ENCODE measurements around the gene MAP1B.
"Not testable (repeated sequence)": the region's sequence is repeated elsewhere in the genome, so short reads cannot be mapped to it uniquely, and the experiment has no call there.

Gene MAP1B

DNA sequence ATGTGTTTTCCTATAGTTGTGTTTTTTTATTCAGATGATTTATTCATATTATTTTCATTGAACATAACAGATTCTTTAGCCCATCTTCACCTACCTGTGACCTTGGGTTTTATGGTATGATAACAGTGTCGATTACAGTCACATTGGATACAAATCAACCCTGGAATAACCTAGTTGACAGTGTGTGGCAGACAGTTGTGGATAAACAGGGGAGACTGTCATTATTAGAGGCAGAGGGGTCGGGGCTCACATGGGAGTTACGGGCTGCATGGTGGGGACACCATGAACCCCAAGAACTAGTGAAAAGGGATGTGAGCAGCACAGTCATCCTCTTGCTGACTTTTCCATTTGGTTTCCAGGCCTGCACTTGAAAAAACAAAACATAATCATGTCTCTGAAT, 29.9 kb upstream of the MAP1B start:
- TF ChIP-seq, protein P1, sequence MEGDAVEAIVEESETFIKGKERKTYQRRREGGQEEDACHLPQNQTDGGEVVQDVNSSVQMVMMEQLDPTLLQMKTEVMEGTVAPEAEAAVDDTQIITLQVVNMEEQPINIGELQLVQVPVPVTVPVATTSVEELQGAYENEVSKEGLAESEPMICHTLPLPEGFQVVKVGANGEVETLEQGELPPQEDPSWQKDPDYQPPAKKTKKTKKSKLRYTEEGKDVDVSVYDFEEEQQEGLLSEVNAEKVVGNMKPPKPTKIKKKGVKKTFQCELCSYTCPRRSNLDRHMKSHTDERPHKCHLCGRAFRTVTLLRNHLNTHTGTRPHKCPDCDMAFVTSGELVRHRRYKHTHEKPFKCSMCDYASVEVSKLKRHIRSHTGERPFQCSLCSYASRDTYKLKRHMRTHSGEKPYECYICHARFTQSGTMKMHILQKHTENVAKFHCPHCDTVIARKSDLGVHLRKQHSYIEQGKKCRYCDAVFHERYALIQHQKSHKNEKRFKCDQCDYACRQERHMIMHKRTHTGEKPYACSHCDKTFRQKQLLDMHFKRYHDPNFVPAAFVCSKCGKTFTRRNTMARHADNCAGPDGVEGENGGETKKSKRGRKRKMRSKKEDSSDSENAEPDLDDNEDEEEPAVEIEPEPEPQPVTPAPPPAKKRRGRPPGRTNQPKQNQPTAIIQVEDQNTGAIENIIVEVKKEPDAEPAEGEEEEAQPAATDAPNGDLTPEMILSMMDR (IDR thresholded peaks at IDR 0.05; ENCODE audit: low read depth, low read length), result no peak
- DNase-seq (ENCODE audit: low read depth in 2 of 2), result no peak
- no peak overlapping the region for H3K4me3 ChIP-seq (replicated peaks in 1 of 2; ENCODE audit: low read depth in 2 of 2, low read length in 2 of 2)

DNA sequence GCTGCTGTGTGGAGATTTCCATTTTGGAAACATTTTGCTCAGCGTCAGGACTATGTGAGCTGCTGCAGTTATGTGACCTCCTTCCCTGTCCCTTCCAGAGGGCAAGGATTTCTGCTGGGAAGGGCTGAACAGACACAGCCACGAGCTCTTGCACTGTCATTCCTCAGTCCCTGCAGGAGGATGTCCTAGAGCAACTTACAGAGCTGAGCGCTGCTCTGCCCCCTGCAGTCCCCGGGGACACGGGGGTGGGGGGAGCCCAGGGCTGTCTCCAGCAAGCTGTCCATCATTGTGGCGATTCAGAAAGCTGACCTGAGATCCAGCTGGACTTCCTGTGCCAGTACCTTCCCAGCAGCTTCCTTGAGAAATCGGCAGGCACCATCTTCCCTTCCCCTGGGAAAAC, 28.0 kb upstream of the MAP1B start:
- TF ChIP-seq, protein P1 (IDR thresholded peaks at IDR 0.05; ENCODE audit: low read depth, low read length), result no peak
- DNase-seq (ENCODE audit: low read depth in 2 of 2), result no peak
- H3K4me3 ChIP-seq (replicated peaks in 1 of 2; ENCODE audit: low read depth in 2 of 2, low read length in 2 of 2), result no peak overlapping the region

DNA sequence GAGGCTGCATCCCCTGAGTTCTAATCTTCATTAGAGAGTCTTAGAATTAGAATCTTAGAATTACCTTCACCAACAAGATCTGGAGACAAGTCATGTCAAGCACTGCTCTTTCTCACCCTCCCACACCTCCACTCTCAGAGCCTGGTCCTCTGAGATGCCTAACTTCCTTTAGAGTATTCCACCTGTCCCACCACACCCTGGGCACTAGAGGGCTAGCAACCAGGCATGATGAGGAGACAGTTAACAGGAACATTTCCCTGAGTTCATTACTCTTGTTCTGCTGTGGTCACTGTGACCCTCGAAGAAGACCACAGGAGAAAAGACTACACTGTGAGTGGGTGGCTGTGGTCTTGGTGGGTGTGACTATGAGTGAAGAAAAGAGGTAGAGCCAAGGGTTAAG, 25.2 kb upstream of the MAP1B start:
- TF ChIP-seq, protein P1 (IDR thresholded peaks at IDR 0.05; ENCODE audit: low read depth, low read length), result no peak
- H3K4me3 ChIP-seq (replicated peaks in 1 of 2; ENCODE audit: low read depth in 2 of 2, low read length in 2 of 2), result no peak overlapping the region
- no peak for DNase-seq (ENCODE audit: low read depth in 2 of 2)

DNA sequence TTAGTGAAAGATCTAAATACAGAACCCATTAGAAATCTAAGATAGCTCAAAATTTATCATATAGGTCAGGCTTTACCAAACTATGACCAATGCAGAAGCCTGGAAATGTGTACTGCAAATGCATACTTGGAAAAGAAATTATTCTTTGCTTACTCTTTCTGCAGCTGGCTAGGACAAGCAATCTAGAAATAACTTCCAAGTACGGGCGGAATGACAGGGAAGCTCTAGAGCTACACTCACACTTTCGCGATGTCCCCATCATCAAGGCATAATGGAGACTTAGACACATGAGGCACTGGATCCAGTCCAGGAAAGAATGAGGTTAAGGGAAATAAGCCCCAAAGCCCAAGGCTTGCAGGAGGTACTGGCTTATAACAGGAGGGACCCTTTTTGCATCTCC, 22.4 kb upstream of the MAP1B start:
- TF ChIP-seq, protein P1 (IDR thresholded peaks at IDR 0.05; ENCODE audit: low read depth, low read length), result no peak
- DNase-seq (ENCODE audit: low read depth in 2 of 2), result no peak
- H3K4me3 ChIP-seq (replicated peaks in 1 of 2; ENCODE audit: low read depth in 2 of 2, low read length in 2 of 2), result no peak overlapping the region

DNA sequence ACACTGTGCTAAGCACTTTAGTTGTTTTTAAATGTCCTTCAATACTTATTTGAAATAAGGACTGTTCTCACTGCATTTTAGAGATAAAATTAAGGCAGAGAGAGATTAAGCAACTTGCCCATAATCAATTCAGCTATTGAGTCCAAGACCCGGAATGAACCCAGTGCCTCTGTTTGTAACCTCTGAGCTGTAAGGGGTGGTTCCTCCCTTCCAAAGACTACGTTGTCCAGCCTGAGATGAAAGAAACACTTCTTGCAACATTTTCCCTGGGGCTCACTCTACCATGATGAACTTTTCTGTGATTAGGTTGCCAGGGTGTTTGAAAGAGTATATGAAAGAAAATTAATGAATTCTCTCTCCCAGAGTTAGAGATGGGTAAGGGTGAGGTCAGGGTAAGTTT, 22.0 kb upstream of the MAP1B start:
- TF ChIP-seq, protein P1 (IDR thresholded peaks at IDR 0.05; ENCODE audit: low read depth, low read length), result no peak
- no peak for DNase-seq (ENCODE audit: low read depth in 2 of 2)
- H3K4me3 ChIP-seq (replicated peaks in 1 of 2; ENCODE audit: low read depth in 2 of 2, low read length in 2 of 2), result no peak overlapping the region

DNA sequence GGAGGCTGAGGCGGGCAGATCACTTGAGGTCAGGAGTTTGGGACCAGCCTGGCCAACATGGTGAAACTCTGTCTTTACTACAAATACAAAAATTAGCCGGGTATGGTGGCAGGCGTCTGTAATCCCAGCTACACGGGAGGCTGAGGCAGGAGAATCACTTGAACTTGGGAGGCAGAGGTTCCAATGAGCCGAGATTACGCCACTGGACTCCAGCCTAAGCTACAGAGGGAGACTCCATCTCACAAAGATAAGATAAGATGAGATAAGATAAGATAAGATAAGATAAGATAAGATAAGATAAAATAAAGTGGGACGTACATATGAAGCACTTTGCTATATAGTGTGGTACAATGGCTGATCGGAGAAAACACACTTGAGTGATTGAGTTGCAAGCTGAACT, 17.6 kb upstream of the MAP1B start:
- not testable (repeated sequence) for DNase-seq (ENCODE audit: low read depth in 2 of 2)

DNA sequence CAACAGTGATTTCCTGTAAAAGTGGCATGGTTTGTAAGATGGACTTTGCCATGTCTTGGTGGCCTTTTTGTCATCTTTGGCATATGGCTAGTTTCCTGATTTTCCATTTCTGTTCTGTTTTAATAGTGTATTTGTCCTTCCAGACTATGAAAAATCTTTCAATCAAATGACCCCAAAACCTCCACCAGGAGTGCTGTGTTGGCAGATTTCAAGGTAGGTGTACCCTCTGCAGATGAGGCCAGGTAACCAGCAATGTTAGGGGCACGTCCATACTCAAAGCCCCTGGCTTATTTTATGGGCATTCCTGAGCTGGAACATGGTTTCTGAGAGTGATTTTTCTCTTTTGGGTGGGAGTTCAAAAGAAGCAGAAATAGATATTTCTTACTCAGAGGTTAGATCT, 15.2 kb upstream of the MAP1B start:
- no peak for DNase-seq (ENCODE audit: low read depth in 2 of 2)
- TF ChIP-seq, protein P1 (IDR thresholded peaks at IDR 0.05; ENCODE audit: low read depth, low read length), result no peak

More for the DNA sequence above, 17.6 kb upstream of the MAP1B start:
- H3K4me3 ChIP-seq (replicated peaks in 1 of 2; ENCODE audit: low read depth in 2 of 2, low read length in 2 of 2), result not testable (repeated sequence)

More for the DNA sequence above, 15.2 kb upstream of the MAP1B start:
- H3K4me3 ChIP-seq (replicated peaks in 1 of 2; ENCODE audit: low read depth in 2 of 2, low read length in 2 of 2), result no peak overlapping the region

All from cardiac fibroblast (primary cell).